ENCODE data around the gene ARL2BP. TPM values are rescaled to one million over a fixed set of nuclear protein-coding genes. Genes with fewer than 3 reads are reported as not detected.

ARL2BP gene
- total and polyA plus RNA-seq, 2 donors from 2014 or later: 53.9 to 61.5 TPM

DNA sequence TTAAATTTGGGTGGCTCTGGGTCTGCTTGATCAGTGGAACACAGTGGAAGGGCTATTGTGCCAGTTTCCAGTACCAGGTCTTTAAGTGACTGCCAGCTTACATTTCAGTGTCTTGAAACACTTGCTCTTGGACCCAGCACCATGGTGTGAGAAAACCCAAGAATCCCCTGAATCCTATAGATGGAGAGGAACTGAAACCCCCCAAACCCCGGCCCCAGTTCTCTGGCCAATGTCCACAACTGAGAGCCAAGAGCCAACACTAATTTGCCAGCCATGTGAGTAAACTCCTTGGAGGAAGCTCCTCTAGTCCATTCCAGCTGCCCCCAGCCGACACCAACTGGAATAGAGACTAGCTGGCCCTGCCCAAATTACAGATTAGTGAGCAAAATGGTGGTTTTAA is 2.4 kb upstream of the ARL2BP start:
- no peak for FAIRE-seq
- intact Hi-C loops (cut with DNase I): no loop called here

DNA sequence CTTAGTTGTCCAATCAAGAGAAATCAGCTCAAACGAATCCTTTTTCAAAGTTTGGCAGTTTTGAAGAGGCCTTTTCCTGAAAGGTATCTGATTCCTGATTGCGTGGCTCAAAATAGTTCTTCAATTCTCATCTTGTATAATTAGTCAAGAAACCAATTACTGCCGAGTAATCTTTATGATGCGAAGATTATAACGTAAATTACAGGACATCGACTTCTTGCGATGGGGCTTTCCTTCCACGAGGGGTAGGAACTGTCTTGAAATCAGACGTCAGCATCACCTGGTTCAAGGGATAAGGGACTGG is 644 bp upstream of the ARL2BP start:
- Histone ChIP-seq H3K27me3 (ENCODE audit: control insufficient read depth, insufficient read depth, low read length) (no peaks in the 10 kb centered on the region), H3K9me3 (ENCODE audit: control insufficient read depth in 2 of 3, insufficient read depth in 1 of 3, low read length in 3 of 3) (no peaks in the 10 kb centered on the region), H3K9ac (ENCODE audit: low read length in 3 of 3) (peak overlapping the region; percentile 24 to 68 (median 65)), H3K4me1 (ENCODE audit: control insufficient read depth in 2 of 3, insufficient read depth in 2 of 3, low read depth in 1 of 3, low read length in 3 of 3) (peaks cover 0 to 17% (median 15%) of the 10 kb centered on the region in 3 donors), H3K27ac (ENCODE audit: low read depth in 2 of 2, low read length in 2 of 2) (peak overlapping the region; percentile 54 to 76), H3K36me3 (ENCODE audit: control insufficient read depth in 2 of 3, insufficient read depth in 3 of 3, low read length in 3 of 3) (peaks cover 1 to 6% (median 2%) of the 10 kb centered on the region in 3 donors), H3K4me3 (ENCODE audit: low read length in 3 of 3) (peak overlapping the region; percentile 62 to 86 (median 84))
- FAIRE-seq (no peak), DNase-seq (no peak)
- intact Hi-C loops (cut with DNase I): no loop called here
- TF ChIP-seq, protein P1, sequence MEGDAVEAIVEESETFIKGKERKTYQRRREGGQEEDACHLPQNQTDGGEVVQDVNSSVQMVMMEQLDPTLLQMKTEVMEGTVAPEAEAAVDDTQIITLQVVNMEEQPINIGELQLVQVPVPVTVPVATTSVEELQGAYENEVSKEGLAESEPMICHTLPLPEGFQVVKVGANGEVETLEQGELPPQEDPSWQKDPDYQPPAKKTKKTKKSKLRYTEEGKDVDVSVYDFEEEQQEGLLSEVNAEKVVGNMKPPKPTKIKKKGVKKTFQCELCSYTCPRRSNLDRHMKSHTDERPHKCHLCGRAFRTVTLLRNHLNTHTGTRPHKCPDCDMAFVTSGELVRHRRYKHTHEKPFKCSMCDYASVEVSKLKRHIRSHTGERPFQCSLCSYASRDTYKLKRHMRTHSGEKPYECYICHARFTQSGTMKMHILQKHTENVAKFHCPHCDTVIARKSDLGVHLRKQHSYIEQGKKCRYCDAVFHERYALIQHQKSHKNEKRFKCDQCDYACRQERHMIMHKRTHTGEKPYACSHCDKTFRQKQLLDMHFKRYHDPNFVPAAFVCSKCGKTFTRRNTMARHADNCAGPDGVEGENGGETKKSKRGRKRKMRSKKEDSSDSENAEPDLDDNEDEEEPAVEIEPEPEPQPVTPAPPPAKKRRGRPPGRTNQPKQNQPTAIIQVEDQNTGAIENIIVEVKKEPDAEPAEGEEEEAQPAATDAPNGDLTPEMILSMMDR (IDR thresholded peaks at IDR 0.05; ENCODE audit: borderline replicate concordance, extremely low read depth, insufficient read depth): no peak

More for the DNA sequence above, 2.4 kb upstream of the ARL2BP start:
- no peaks in the 10 kb centered on the region for H3K9me3 ChIP-seq (ENCODE audit: control insufficient read depth in 2 of 3, insufficient read depth in 1 of 3, low read length in 3 of 3)
- no peak overlapping the region for H3K4me3 ChIP-seq (ENCODE audit: low read length in 3 of 3)
- no peak overlapping the region for H3K9ac ChIP-seq (ENCODE audit: low read length in 3 of 3)
- peaks cover 0 to 6% (median 4%) of the 10 kb centered on the region in 3 donors for H3K36me3 ChIP-seq (ENCODE audit: control insufficient read depth in 2 of 3, insufficient read depth in 3 of 3, low read length in 3 of 3)
- TF ChIP-seq, protein P1 (IDR thresholded peaks at IDR 0.05; ENCODE audit: borderline replicate concordance, extremely low read depth, insufficient read depth): no peak
- DNase-seq: peak in 1 of 5 donors; percentile 30
- no peaks in the 10 kb centered on the region for H3K27me3 ChIP-seq (ENCODE audit: control insufficient read depth, insufficient read depth, low read length)
- H3K4me1 ChIP-seq (ENCODE audit: control insufficient read depth in 2 of 3, insufficient read depth in 2 of 3, low read depth in 1 of 3, low read length in 3 of 3): peaks cover 0 to 24% (median 15%) of the 10 kb centered on the region in 3 donors
- no peak overlapping the region for H3K27ac ChIP-seq (ENCODE audit: low read depth in 2 of 2, low read length in 2 of 2)

DNA sequence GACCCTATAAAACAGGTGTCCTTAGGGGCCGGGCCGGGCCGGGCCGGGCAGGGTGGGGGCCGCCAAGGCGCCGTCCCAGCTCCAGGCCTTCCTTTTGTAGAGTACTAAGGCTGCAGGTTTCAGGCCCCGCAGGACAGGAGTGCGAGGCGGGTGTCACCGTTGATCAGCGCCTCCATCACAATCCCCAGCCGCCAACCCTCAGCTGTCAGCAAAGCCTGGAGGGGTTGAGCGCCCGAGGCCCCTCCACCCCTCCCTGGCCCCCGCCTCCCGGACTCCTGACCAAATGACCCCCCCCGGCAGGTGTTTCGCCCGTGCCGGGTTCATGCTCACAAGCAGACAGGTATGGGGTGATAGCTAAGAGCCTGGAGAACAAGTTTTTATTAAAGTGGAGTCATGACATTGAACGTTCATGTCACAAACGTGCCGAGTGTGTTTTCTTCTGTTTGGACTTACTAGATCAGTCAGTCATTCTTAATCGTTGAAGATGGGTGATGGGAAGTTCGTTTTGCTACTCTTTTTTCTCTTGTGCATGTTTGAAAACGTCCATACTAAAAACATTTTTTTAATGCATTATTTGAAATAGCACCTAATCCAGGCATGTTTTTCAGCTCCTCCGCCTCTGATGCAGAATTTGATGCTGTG is 534 bp downstream of the ARL2BP start:
- TF ChIP-seq, protein P1 (IDR thresholded peaks at IDR 0.05; ENCODE audit: borderline replicate concordance, extremely low read depth, insufficient read depth): no peak
- Histone ChIP-seq H3K9me3 (ENCODE audit: control insufficient read depth in 2 of 3, insufficient read depth in 1 of 3, low read length in 3 of 3) (no peaks in the 10 kb centered on the region), H3K9ac (ENCODE audit: low read length in 3 of 3) (peak overlapping the region; percentile 43 to 75 (median 51)), H3K4me3 (ENCODE audit: low read length in 3 of 3) (peak overlapping the region; percentile 62 to 67 (median 62)), H3K27me3 (ENCODE audit: control insufficient read depth, insufficient read depth, low read length) (no peaks in the 10 kb centered on the region), H3K4me1 (ENCODE audit: control insufficient read depth in 2 of 3, insufficient read depth in 2 of 3, low read depth in 1 of 3, low read length in 3 of 3) (peaks cover 0 to 16% (median 12%) of the 10 kb centered on the region in 3 donors), H3K36me3 (ENCODE audit: control insufficient read depth in 2 of 3, insufficient read depth in 3 of 3, low read length in 3 of 3) (peaks cover 2 to 13% (median 3%) of the 10 kb centered on the region in 3 donors), H3K27ac (ENCODE audit: low read depth in 2 of 2, low read length in 2 of 2) (peak overlapping the region; percentile 89 to 92)
- peak in 4 of 5 donors; percentile 29 to 83 (median 66) for DNase-seq
- intact Hi-C loops (cut with DNase I): no loop called here
- FAIRE-seq: no peak
